Measurements from ENCODE around the gene DMAP1.
"Not testable (repeated sequence)": the region's sequence is repeated elsewhere in the genome, so short reads cannot be mapped to it uniquely, and the experiment has no call there.

DMAP1 gene, protein sequence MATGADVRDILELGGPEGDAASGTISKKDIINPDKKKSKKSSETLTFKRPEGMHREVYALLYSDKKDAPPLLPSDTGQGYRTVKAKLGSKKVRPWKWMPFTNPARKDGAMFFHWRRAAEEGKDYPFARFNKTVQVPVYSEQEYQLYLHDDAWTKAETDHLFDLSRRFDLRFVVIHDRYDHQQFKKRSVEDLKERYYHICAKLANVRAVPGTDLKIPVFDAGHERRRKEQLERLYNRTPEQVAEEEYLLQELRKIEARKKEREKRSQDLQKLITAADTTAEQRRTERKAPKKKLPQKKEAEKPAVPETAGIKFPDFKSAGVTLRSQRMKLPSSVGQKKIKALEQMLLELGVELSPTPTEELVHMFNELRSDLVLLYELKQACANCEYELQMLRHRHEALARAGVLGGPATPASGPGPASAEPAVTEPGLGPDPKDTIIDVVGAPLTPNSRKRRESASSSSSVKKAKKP

DNA sequence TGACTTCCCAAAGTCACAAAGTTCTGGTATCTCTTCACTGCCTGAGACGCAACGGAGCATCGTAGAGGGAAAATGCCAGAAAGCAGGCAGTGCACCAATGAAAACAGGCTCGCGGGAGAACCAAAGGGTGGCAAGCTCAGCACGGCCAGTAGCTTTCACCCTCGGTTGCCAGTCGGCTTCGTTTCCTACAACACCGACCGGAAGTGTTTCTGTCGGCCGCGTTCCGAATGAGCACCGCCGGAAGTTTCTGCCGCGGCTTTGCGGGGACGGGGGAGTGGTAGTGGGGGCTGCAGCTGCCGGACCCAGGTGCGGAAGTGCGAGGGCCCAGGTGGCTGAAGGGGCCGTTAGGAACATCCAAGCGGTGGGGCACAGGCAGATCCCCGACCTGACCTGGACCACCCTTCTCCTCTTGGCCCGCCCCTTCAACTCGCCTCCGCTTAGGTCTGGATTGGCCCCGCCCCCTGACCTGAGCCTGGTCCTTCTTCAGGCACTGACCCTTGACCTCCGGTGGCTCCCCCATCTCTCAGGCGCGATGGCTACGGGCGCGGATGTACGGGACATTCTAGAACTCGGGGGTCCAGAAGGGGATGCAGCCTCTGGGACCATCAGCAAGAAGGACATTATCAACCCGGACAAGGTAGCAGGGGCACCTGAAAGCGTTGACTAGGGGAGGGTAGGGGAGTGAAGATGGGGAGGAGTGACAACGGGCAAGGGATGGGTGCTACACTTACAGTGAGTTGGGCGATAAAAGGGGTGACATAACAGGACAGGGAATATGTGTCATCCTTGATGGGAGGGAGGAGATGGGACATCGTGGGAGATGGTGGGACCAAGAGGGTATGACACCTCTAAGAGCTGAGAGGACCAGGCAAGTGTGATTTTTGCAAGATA is at the start of gene DMAP1:
TSS of gene DMAP1 (plus strand) at position 250 of the 891 bp plus-strand sequence. CDS start at position 533, 283 bp downstream.
- DNase-seq, result peak; percentile 57 to 93 (median 83)

- no peak for DNase-seq
Observed at GRCh38 chr1:44168520-44169098, 44.7 kb upstream of the DMAP1 start.

DNA sequence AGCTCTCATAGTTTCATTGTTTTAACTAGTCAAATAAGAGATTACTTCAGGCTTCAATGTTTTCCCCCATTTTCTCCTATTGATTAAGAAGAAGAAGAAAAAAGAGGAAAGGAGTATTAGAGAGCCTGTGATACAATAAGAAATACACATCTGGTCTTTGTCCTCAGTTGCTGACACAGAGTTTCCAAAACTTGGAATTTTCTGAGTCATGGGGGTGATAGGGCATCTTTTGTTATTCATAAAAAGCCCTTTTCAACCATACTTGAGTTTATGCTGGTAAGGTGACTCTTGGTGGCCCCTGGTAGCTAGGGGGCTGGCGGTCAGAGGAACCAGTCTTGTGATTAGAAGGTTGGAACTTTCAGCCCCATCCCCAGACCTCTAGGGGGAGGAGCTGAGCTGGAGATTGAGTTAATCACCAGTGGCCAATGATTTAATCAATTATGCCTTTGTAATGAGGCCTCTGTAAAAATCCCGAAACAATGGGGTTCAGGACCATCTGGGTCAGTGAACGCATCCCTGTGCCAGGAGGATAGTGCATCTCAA is 42.9 kb upstream of the DMAP1 start:
- no peak for DNase-seq

DNA sequence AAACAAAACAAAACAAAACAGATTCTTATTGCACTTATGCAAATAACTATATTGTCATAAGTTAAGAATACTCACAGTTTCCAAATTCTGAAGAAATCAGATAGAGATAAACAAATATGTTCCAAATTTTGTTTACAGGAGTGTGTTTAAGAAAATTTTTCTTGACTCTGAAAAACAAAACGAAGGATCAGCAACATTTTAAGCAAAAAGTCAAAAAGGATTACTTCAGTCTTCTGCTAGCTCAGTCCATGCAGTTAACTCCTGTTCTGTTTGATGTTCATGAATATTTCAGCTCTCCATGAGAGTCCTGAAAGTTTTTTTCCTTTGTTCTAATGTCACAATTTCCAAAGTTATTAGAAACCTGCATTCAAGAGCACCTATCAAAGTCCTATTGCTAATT is 38.6 kb upstream of the DMAP1 start:
- no peak for DNase-seq

- DNase-seq, result no peak
Observed at GRCh38 chr1:44200336-44200735, 12.9 kb upstream of the DMAP1 start.

- DNase-seq, result not testable (repeated sequence)
Observed at GRCh38 chr1:44206545-44206944, 6.7 kb upstream of the DMAP1 start.

DNA sequence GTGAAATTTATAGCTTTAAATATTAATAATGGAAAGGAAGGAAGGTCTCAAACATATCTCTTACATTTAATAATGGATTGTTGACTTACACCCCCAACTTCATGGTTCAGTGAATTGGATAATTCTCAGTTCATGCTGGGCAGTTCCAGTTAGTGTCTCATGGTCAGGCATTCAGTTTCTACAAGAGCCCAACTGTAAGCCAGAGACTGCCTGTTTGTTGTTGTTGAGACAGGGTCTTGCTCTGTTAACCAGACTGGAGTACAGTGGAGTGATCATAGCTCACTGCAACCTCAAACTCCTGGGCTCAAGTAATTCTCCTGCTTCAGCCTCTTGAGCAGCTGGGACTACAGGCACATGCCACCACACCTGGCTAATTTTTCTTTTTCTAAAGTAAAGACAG is 5.0 kb upstream of the DMAP1 start:
- no peak for DNase-seq

DNA sequence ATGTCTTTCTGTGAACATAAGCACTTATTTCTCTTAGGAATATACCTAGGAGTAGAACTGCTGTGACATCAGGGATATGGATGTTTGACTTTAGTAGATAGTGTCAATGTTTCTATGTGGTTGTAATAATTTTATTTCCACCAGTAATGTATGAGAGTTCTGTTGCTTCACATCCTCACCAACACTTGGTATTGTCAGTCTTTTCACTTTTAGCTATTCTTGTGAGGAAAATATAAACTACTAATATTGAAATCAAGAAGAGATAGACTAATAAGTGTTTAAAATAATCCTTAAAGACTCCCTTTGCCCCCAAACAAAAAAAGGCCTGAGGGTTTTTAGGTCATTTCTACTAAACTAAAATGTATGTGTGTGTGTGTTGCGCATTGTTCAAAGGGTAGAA is 2.7 kb upstream of the DMAP1 start:
- DNase-seq, result no peak

- DNase-seq, result no peak
Observed at GRCh38 chr1:44212355-44213221, 683 bp upstream of the DMAP1 start.

- DNase-seq, result peak in 45 of 56 donors; percentile 15 to 91 (median 62)
Observed at GRCh38 chr1:44217809-44218410, 4.6 kb downstream of the DMAP1 start.

DNA sequence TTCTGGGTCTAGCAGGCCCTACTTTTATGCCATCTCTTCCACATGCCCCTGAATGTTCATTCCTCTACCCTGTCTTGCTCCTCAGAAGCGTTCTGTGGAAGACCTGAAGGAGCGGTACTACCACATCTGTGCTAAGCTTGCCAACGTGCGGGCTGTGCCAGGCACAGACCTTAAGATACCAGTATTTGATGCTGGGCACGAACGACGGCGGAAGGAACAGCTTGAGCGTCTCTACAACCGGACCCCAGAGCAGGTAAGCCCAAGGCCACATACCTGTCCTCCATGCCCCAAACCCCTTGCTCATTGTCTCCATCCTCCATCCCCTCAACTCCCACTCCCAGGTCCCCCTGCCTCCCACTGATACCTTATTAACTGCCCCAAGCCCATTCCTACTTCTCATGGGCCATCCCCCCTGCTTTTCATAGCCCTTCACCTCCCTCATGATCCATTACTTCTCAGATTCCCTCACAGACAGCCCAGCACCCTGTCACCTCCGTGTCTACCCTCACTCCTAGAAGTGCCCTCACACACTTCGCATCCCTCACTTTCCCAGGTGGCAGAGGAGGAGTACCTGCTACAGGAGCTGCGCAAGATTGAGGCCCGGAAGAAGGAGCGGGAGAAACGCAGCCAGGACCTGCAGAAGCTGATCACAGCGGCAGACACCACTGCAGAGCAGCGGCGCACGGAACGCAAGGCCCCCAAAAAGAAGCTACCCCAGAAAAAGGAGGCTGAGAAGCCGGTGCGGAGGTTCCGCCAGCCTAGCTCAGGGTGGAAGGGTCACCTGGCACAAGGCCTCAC is 5.4 kb downstream of the DMAP1 start:
- DNase-seq, result no peak

DNA sequence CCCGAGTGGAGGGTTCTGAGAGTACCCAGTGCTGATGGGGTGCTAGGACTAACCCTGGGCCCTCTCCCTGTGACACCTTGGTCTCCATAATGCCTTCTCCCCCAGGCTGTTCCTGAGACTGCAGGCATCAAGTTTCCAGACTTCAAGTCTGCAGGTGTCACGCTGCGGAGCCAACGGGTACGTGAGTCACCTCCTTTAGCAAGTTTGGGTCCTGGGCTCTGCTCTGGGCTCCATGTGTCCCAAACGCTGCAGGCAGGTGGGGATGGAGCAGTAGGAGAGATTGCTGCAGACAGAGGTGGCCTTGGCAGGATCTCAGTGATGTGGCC is 6.0 kb downstream of the DMAP1 start:
- no peak for DNase-seq

- peak in 3 of 56 donors; percentile 22 to 47 (median 35) for DNase-seq
Observed at GRCh38 chr1:44220001-44220751, 6.9 kb downstream of the DMAP1 start.

DNA sequence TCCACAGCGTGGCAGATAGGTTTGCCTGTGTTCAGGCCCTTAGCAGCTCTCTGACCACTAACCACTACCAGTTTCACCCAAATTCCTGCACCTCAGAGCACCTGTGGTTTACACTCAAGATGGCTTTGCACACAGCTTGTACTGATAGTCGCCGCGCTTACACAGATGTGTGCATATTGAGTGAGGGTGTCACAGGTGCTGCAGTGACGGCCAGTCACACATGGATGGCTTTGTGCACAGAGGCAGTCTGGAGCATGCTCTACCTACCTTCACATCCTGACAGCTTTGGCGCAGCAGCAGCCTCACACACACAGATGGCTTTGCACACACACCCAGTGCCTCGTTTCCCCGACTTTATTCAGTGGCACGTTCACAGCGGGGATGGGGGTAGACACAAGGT is 7.5 kb downstream of the DMAP1 start:
- no peak for DNase-seq

GRCh38 chr1:44221769-44222168 is 8.5 kb downstream of the DMAP1 start:
- no peak for DNase-seq

DNA sequence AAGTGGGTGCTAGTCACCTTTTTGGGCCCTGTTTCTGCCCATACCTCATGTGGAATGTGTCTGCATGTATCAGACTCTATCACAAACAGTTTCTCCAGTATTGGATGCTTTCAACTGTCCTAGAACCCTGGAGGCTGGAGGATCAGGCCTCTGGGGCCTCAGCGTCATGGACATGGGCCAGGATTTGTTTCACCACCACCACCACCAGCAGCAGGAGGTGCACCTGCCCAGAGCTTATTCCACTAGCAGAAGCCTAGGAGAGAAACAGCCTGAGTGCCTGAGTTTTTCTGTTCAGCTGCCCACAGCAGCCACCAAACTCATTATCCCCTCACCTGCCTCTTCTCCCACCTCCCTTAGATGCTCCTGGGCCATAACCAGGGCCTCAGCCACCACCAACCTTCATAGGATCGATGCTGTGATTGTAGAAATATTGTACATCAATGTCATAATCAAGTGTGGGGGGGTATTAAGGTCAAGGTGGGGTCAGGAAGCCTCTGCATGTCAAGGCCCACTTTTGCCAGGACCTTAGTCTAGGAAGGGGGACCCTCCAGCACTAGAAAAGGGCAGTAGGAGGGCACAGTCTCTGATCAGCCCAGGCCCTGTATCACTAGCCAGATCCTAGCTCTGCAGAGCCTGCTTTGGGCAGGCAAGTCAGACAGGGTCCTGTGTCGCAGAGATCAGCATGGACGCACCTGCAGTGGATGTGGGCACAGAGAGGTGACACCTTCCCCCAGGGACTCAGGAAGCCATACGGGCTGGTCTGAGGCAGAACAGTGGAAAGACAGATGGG is 9.3 kb downstream of the DMAP1 start:
- DNase-seq, result no peak

DNA sequence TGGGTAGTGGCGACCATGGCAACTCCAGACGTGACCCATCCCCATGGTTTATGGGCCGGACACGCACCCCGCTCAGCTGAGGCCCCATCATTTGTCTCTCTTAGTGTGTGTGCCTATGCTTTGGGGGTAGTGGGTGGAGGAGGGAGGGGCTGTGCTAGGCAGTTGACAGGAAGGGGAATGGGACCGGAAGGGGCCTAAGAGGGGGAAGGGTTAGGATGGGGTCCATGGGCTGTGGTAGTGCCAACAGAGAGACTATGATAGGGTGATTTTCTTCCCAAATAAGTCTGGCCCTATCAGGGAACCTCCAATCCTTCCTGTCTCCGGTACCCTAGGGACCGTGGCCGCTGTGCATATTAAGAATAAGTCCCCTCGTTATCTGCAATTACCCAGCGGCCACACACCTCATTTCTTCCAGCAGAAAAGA is 9.9 kb downstream of the DMAP1 start:
- DNase-seq, result no peak

DNA sequence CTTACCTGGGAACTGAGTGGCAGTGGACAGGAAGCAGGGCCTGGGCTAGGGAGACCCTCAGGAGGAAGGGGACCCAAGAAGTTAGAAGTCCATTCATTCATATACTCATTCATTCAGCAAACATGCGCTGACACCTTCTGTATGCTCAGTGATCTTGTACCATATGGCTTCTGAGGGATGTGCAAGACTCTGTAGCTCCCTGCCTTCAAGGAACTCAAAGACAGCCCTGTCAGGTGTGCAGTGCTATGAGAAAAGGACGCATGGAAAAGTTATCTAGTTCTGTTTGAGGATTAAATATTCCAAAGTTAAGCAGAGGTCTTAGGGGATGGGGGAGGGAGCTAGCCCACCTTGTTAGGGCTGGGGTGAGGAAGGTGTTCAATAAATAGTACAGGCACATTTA is 12.5 kb downstream of the DMAP1 start:
- no peak for DNase-seq

Measured in amygdala (tissue), 56 donors.